Measurements from ENCODE around the gene GSTP1. TPM values are rescaled to one million over a fixed set of nuclear protein-coding genes. Genes with fewer than 3 reads are reported as not detected.
A peak's percentile ranks its signal among the peaks of the same experiment; 100 is the strongest.

The GSTP1 gene
- total and polyA plus RNA-seq, 2 donors from 2014 or later = 800 to 1,687 TPM

DNA sequence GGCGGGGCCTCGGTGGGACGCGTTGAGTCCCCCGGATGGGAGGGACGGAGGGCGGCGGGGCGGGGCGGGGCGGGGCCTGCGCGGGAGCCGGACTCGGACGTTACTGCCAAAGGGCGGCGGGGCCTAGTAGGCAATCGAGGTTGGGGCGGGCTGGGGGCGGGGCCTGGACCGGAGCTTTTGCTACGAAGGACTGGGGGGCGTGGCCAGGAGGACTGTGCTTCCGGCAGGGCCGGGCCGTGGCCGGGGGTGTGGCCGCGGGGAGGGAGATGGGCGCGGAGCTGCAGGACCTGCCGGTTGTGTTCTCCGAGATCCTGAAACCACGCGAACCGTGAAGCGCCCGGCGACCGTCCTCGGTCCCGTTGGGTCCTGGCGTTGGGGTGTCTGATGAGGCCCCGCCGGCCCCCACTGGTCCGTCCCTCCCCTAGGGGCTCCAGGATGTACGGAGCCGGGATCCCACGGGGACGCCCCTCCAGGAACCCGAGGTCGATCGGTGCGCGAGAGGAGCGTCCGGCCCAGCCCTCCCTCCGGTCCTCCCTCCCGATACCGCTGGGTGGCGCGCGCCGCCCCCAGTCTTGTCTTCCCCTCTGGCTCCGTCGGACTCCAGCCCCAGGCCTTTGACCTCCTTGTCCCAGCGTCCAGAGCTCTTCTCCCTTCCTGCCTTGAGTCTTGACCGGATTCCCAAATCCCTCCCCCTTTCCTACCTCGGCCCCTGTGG lies 46.8 kb downstream of the GSTP1 start:
- no peaks in the 10 kb centered on the region for H3K27me3 ChIP-seq (ENCODE audit: control insufficient read depth, insufficient read depth, low read length)
- intact Hi-C loops (cut with DNase I) = no loop called here
- H3K4me3 ChIP-seq (ENCODE audit: low read length in 3 of 3) = peak overlapping the region; percentile 56 to 71 (median 65)
- peaks cover 0 to 21% (median 6%) of the 10 kb centered on the region in 3 donors for H3K4me1 ChIP-seq (ENCODE audit: control insufficient read depth in 2 of 3, insufficient read depth in 2 of 3, low read depth in 1 of 3, low read length in 3 of 3)
- H3K9me3 ChIP-seq (ENCODE audit: control insufficient read depth in 2 of 3, insufficient read depth in 1 of 3, low read length in 3 of 3) = no peaks in the 10 kb centered on the region
- H3K36me3 ChIP-seq (ENCODE audit: control insufficient read depth in 2 of 3, insufficient read depth in 3 of 3, low read length in 3 of 3) = no peaks in the 10 kb centered on the region
- peak overlapping the region; percentile 44 to 75 (median 50) for H3K9ac ChIP-seq (ENCODE audit: low read length in 3 of 3)
- peak; percentile 57 for TF ChIP-seq CTCF (IDR thresholded peaks at IDR 0.05; ENCODE audit: borderline replicate concordance, extremely low read depth, insufficient read depth)
- DNase-seq (peak; percentile 98 to 100 (median 100)), FAIRE-seq (no peak)
- peak overlapping the region; percentile 81 to 93 for H3K27ac ChIP-seq (ENCODE audit: low read depth in 2 of 2, low read length in 2 of 2)

GRCh38 chr11:67630943-67631331 lies 47.3 kb downstream of the GSTP1 start:
- Histone ChIP-seq H3K27me3 (ENCODE audit: control insufficient read depth, insufficient read depth, low read length) (no peaks in the 10 kb centered on the region), H3K4me1 (ENCODE audit: control insufficient read depth in 2 of 3, insufficient read depth in 2 of 3, low read depth in 1 of 3, low read length in 3 of 3) (peaks cover 0 to 21% (median 6%) of the 10 kb centered on the region in 3 donors), H3K9me3 (ENCODE audit: control insufficient read depth in 2 of 3, insufficient read depth in 1 of 3, low read length in 3 of 3) (no peaks in the 10 kb centered on the region), H3K4me3 (ENCODE audit: low read length in 3 of 3) (peak overlapping the region; percentile 56 to 71 (median 65)), H3K9ac (ENCODE audit: low read length in 3 of 3) (peak overlapping the region; percentile 44 to 75 (median 50)), H3K36me3 (ENCODE audit: control insufficient read depth in 2 of 3, insufficient read depth in 3 of 3, low read length in 3 of 3) (no peaks in the 10 kb centered on the region), H3K27ac (ENCODE audit: low read depth in 2 of 2, low read length in 2 of 2) (peak overlapping the region; percentile 81 to 88)
- TF ChIP-seq CTCF (IDR thresholded peaks at IDR 0.05; ENCODE audit: borderline replicate concordance, extremely low read depth, insufficient read depth) = no peak
- no peak for FAIRE-seq
- no peak for DNase-seq
- intact Hi-C loops (cut with DNase I) = no loop called here

DNA sequence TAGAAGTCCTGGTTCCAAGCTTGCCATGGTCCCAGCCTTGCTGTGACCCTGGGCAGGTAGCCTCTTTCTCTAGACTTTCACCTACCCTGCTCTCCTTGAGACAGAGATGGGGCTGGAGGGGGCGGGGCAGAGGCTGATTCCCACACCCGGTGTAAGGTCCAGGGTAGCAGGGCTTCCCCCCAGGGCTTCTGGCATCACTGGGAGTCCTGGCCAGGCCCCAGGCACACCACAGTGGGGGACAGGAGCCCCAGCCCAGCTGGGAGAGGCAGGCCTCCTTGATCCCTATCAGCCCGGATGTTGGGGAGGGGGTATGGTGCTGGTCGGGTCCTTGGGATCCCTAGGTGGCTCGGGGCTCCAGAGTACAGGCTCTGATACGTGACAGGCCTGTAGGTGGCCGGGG lies 47.8 kb downstream of the GSTP1 start:
- no peak for FAIRE-seq
- Histone ChIP-seq H3K4me1 (ENCODE audit: control insufficient read depth in 2 of 3, insufficient read depth in 2 of 3, low read depth in 1 of 3, low read length in 3 of 3) (peaks cover 0 to 21% (median 6%) of the 10 kb centered on the region in 3 donors), H3K27me3 (ENCODE audit: control insufficient read depth, insufficient read depth, low read length) (no peaks in the 10 kb centered on the region), H3K9ac (ENCODE audit: low read length in 3 of 3) (no peak overlapping the region), H3K36me3 (ENCODE audit: control insufficient read depth in 2 of 3, insufficient read depth in 3 of 3, low read length in 3 of 3) (no peaks in the 10 kb centered on the region), H3K27ac (ENCODE audit: low read depth in 2 of 2, low read length in 2 of 2) (no peak overlapping the region), H3K4me3 (ENCODE audit: low read length in 3 of 3) (no peak overlapping the region), H3K9me3 (ENCODE audit: control insufficient read depth in 2 of 3, insufficient read depth in 1 of 3, low read length in 3 of 3) (no peaks in the 10 kb centered on the region)
- no peak for TF ChIP-seq CTCF (IDR thresholded peaks at IDR 0.05; ENCODE audit: borderline replicate concordance, extremely low read depth, insufficient read depth)
- intact Hi-C loops (cut with DNase I) = no loop called here
- peak in 3 of 5 donors; percentile 10 to 84 (median 76) for DNase-seq
